22Rv1 (cell line): ENCODE measurements around the gene SPATS2L.

ENCODE experiments used
- ZFX ChIP-seq: fragments of 450-650 bp; IDR thresholded peaks from 2 replicates; pipeline ENCODE4 v1.6.1; 2017; ENCODE audit warnings: antibody characterized with exemption, borderline replicate concordance
- TF ChIP-seq, protein P1 (sequence below): fragments of 450-650 bp; IDR thresholded peaks from 2 replicates; pipeline ENCODE4 v1.5.1; 2017; ENCODE audit warnings: mild to moderate bottlenecking

- TF ChIP-seq, protein P1, sequence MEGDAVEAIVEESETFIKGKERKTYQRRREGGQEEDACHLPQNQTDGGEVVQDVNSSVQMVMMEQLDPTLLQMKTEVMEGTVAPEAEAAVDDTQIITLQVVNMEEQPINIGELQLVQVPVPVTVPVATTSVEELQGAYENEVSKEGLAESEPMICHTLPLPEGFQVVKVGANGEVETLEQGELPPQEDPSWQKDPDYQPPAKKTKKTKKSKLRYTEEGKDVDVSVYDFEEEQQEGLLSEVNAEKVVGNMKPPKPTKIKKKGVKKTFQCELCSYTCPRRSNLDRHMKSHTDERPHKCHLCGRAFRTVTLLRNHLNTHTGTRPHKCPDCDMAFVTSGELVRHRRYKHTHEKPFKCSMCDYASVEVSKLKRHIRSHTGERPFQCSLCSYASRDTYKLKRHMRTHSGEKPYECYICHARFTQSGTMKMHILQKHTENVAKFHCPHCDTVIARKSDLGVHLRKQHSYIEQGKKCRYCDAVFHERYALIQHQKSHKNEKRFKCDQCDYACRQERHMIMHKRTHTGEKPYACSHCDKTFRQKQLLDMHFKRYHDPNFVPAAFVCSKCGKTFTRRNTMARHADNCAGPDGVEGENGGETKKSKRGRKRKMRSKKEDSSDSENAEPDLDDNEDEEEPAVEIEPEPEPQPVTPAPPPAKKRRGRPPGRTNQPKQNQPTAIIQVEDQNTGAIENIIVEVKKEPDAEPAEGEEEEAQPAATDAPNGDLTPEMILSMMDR = no peak
- TF ChIP-seq ZFX = no peak
Measured at GRCh38 chr2:200463452-200463851, 157.0 kb downstream of the SPATS2L start.
